ELF-1 (cell line): Measurements from ENCODE around the gene NAGK.
"Not testable (repeated sequence)": the region's sequence is repeated elsewhere in the genome, so short reads cannot be mapped to it uniquely, and the experiment has no call there.

ENCODE experiments used
- DNase-seq: peaks from one replicate; pipeline ENCODE4 v3.0.0-alpha.2; 2016; ENCODE audit warnings: low read depth, low spot score

NAGK gene

DNA sequence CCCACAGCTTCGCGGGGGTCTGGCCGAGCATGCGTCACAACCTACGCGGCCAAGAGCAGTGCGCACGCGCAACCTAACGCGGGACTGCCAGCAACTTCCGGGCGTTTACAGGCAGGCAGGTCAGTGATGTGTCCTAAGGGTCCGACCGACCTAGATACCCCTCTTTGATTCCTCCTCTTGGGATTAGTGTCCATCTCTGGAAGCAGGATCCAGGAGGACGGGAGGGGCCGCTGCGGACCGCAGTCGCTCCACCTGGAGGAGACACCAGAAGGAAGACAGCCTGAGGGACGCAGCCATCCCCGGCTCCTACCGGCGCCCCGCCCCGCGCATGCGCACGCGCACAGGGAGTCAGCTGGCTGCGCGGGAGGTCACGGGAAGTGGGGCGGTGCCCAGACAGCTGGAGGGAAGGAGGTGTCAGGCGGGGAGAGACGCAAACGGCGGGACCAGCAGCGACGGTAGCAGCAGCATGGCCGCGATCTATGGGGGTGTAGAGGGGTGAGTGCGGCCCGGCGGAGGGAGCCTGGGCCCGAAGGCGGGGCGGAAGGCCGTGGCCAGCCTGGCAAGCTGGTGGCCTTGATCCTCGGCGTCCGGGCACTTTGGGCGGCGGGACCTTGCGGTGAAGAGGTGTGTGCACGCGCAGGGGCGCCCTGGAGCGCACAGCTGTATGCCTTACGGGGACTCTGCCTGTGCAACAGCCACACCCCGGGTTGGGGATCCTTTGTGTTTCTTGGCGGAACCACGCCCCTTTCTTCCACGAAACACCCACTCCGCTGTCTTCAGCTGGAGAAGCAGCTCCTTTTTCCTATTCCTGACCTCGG, at the start of gene NAGK:
TSS of gene NAGK (plus strand) at position 431 of the 818 bp plus-strand sequence. CDS start at position 467, 36 bp downstream.
- DNase-seq = peak; percentile 97

DNA sequence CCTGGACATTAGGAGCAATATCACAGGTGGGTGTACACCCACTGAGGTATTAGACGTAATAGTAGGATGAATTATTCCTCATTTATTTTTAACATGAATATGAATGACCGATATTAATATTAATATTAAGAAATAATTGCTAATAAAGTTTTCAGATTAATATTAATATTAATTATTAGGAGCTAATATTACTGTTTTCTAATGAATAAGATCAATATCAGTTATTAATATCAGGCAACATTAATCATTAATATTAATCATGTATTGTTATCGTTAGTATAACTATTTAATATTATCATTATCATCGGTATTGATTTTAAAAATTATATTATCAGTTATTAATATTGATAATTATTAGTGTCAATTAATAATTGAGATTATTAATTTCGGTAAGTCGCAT, 48.5 kb upstream of the NAGK start:
- DNase-seq = not testable (repeated sequence)

DNA sequence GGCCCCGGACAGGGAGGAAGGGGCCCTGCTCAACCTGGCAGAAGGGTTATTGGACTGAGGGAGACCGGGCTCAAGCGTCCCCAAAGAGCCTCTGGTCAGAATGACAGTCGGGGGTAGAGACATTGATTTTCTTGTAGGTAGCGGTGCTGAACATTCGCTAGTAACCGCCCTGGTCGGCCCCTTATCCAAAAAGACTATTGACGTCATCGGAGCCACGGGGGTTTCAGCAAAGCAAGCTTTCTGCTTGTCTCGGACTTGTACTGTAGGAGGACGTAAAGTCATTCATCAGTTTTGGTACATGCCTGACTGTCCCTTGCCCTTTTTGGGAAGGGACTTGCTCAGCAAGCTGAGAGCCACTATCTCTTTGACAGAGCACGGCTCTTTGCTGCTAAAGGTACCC, 47.1 kb upstream of the NAGK start:
- DNase-seq = not testable (repeated sequence)

DNA sequence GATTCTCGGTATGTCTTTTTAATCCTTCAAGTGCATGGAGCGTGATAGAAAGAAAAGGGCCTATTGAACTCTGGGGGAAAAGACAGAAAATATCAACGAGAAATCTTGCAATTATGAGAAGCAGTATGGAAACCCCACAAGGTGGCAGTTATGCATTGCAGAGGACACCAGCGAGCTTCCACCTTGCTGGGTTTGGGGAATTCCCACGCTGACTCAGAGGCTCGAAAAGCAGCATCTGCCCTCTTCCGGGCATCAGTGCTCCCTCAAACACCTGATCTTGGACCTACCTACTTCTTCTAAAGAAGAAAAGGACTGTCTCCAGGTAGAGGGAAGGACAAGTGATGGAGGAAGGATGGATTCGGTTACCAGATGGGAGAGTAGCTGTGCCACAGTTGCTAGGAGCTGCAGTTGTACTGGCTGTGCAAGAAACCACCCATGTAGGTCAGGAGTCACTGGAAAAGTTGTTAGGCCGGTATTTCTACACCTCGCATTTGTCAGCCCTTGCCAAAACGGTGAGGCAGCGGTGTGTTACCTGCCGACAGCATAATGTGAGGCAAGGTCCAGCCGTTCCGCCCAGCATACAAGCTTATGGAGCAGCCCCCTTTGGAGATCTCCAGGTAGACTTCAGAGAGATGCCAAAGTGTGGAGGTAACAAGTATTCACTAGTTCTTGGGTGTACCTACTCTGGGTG, 44.8 kb upstream of the NAGK start:
- DNase-seq = peak; percentile 42

DNA sequence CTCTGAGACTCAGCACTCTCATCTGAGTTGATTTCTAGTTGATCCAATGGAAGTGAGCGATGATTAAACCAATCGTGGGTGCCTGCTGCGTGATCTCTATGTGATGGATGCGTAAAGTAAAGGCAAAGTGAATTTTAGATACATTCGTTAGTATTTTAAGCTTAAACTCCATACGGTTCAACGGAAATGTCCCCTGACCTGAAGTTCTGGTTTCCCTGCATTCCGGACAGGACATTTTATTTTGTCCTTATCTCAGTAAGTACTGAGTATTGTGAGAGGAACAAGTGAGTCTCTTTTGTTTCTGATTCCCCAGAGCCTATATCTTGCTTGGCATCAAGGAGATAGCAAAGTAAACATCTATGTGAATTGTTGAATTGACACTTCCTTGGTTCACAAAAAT, 32.2 kb upstream of the NAGK start:
- DNase-seq = not testable (repeated sequence)

DNA sequence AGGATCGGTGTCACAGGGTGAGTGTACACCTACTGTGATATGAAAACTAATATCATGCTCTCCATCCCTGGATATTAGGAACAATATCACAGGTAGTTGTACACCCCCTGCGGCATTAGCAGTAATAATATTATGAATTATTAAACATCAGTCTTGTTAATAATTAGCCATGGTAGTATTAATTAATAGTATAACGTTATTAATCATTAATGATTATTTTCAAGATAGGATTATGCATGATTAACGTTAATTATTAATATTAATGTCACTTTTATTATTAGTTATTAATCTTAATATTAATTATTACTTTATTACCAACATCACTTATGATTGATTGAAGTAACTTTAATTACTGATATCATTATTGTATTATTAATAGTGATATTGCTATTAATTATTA, 26.2 kb upstream of the NAGK start:
- no peak for DNase-seq

DNA sequence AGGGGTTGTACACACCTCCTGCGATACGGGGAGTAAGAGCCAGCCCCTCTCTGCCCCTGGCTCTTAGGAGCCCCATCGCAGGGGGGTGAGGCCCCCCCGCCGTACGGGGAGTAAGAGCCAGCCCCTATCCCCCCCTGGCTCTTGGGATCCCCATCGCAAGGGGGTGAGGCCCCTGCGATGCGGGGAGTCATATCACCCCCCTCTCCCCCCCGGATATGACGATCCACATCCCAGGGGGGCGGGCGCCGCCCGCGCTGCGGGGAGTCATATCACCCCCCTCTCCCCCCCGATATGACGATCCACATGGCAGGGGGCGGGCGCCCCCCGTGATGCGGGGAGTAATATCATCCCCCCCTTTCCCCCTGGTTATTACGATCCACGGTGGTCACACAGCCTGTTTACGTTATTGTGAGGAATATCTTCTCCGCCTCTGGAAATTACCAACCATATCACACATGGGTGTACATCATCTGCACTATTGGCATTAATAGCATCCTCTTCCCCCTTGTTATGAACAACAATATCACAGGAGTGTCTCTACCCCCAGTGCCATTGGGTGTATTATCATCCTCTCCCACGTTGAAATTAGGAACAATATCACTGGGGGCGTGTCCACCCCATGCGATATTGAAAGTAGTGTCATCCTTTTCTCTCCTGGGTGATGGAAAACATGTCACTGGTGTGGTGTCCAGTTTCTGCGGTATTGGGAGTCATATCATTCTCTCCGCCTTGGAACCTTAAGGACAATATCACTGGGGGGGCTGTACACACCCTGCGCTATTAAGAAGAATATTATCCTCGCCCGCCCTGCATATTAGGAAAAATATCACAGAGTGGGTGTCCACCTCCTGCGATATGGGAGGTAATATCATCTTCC, 24.7 kb upstream of the NAGK start:
- DNase-seq = no peak

DNA sequence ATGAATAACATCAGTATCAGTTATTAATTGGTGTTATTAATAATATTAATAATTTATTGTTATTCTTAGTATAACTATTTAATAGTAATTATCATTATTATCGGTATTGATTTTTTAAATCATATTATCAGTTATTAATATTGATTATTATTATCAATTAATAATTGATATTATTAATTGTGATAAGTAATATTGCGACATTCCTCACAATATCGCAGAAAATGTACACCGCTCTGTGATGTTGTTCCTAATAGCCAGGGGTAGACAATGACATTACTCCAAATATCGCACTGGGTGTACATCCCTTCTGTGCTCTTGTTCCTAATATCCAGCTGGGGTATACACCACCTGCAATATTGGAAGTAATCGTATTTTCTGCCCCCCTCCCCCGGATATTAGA, 23.3 kb upstream of the NAGK start:
- DNase-seq = no peak

DNA sequence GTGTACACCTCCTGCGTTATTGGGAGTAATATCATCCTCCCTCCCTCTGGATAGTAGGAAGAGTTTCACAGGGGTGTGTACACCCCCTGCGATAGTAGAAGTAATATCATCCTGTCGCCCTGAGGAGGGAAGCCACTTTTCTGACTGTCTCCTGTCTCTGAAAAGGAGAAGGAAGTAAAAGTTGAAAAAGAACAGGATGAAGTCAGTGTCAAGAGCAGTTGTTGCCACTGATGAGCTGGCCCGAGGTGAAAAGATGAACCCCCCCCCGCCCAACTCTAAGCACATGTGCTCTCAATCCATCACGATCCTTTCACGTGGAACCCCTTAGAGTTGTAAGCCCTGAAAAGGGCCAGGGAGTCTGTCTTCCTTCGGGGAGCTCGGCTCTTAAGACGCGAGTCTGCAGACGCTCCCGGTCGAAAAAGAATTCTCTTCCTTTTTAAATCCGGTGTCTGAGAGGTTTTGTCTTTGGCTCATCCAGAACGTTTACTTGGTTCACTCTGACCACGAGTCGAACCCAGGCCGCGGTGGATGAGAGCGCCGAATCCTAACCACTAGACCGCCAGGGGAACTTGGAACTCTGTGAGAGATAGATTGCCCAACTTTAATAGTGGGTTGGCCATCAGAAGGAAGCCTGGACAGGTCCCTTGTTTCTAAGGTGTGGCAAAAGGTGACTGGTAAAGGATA, 22.4 kb upstream of the NAGK start:
- no peak for DNase-seq

DNA sequence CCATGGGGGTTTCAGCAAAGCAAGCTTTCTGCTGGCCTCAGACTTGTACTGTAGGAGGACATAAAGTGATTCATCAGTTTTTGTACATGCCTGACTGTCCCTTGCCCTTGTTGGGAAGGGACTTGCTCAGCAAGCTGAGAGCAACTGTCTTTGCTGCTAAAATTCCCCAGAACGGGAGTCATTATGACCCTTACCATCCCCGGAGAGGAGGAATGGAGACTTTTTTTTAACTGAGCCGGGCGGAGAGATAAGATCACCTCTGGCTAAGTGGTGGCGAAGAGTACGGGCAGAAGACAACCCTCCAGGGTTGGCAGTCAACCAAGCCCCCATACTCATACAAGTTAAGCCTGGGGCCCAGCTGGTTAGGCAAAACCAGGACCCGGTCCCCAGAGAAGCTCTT, 20.4 kb upstream of the NAGK start:
- DNase-seq = no peak

DNA sequence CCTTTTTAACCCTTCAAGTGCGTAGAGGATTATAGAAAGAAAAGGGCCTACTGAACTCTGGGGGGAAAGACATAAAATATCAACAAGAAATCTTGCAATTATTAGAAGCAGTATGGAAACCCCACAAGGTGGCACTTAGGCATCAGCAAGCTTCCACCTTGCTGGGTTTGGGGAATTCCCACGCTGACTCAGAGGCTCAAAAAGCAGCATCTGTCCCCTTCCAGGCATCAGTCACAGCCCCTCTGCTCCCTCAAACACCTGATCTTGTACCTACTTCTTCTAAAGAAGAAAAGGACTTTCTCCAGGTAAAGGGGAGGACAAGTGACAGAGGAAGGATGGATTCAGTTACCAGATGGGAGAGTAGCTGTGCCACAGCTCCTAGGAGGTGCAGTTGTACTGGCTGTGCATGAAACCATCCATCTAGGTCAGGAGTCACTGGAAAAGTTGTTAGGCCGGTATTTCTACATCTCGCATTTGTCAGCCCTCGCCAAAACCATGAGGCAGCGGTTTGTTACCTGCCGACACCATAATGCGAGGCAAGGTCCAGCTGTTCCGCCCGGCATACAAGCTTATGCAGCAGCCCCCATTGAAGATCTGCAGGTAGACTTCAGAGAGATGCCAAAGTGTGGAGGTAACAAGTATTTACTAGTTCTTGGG, 18.6 kb upstream of the NAGK start:
- DNase-seq = peak; percentile 70

DNA sequence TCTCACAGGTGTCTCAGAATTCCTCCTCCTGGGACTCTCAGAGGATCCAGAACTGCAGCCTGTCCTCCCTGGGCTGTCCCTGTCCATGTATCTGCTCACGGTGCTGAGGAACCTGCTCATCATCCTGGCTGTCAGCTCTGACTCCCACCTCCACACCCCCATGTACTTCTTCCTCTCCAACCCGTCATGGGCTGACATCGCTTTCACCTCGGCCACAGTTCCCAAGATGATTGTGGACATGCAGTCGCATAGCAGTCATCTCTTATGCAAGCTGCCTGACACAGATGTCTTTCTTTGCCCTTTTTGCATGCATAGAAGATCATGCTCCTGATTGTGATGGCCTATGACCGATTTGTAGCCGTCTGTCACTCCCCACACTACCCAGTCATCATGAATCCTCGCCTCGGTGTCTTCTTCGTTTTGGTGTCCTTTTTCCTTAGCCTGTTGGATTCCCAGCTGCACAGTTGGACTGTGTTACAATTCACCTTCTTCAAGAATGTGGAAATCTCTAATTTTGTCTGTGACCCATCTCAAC, 13.2 kb upstream of the NAGK start:
- DNase-seq = not testable (repeated sequence)

DNA sequence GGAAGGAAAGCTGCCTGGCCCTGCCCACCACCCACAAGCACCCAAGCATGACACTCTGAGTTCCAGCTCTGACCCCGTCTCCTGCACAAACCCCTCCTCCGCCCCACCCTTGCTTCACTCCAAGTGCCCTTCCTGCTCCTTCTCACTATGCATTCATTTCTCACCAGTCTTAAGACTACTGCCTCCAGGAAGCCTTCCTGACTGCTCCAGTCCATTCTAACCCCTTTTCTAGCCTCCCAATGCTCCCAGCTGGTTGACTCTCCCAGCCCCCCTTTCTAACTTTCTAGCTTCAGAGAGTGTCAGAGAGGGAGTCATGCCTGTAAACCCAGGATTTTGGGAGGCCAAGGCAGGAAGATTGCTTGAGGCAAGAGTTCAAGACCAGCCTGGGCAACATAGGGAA, 8.2 kb upstream of the NAGK start:
- no peak for DNase-seq

DNA sequence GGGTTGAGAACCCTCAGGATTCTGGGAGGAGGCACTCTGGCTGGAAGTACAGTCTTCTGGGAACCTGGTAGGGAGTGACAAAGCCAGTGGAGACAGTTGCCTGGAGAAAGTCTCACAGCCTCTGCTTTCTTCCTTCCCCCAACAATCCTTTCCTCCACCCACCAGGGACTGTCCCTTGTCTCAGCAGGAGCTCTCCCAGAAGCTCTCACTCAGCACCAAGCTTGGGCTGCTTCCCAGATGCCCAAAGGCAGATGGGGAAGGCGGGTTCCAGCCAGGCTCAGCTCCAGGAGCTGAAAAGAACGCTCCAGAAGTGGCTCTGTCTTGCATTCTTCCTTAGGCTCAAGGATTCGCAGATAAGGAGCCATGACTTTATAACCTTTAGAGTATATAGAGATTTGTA, 7.6 kb upstream of the NAGK start:
- DNase-seq = no peak

DNA sequence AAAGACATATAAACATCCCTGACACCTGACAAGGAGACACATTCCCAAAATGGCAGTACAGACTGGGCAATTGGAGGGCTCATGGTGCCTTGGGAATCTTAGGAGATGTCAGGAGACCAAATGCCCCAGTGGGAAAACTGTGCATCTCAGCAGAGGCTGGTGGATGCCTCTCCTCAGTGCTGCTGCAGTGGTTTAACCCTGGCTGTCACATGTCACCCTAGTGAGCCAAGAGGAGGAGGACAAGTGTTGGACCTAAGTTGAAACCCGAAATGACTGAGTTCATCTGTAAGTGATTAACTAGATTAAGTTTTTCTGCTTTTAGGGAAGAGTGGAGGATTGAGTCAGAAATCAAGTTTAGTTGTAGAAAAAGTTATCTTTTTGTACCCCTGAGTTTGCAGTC, 5.2 kb upstream of the NAGK start:
- no peak for DNase-seq

DNA sequence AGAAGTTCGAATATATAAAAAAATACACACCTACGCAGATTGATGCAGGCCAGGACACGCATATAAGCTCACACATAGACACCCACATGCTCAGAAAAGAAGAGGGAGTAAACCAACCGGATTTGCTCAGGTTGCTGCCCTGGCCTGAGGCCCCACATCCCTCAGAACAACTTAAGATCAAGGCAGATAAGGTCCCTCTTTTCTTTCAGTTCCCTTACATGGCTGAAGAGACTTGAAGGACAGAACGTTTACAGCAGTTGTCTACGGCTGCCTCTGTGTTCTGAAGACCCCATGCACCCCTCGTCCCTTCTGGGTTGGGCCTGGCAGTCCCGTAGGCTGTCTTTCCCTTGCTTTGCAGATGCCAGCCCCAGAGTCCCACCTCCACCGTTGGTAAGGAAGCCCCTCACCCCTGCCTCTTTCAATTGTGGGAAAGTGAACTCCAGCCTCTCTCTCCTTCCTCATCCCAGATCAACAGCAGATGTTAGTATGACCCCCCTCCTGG, 4.3 kb upstream of the NAGK start:
- peak; percentile 42 for DNase-seq

DNA sequence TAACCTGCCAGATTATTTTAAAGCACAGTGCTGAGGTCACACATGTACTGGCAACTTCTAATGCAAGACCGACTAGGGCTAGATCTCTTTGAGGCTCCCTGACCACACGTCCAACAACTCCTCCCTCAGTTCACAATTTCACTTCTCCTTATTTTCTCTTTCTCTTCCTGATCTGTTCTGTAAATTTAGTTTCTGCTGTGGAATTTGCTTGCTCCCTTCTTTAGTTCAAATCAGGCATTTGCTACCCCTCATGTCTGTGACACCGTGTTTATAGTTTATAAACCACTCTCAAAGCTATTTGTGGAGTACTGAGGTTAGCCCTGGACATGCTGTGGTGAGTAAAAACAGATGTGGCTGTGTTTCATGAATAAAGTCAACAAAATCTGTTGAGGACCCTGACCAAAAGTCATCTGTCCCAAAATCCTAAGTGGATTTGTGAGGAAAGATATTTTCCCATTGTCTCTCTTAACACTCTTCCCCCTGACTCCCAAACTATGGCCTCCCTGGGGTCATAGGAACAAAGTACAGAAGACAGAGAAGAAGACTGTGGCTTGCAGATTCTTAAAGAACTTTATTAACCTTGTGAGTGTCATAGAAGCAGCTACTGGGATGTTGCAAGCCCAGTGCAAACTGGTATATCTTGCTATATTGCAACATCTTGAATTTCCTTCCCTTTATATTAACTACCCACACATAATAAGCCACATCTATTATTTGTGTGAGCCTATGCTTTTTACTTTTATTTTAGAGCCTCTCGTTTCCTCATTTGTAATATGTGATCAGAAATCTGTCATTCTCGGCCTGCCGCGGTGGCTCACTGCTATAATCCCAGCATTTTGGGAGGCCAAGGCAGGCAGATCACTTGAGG, 3.5 kb upstream of the NAGK start:
- no peak for DNase-seq

DNA sequence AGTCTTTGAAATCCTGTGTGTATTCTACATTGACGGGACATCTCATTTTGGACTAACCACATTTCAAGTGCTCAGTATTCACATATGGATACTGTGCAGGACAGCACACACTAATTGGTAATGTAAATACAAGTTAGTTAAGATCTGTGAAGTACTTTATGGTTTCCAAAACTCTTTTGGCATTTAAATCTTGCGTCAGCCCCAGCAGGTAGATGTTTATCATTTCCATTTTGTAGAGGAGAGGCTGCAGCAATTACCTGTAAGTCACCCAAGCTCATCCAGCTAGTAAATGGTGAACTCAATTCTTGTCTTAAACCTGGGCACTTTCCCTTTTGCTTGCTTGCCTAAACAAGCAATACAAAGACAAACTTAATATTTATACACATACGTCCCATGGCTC, 1.6 kb upstream of the NAGK start:
- DNase-seq = no peak

DNA sequence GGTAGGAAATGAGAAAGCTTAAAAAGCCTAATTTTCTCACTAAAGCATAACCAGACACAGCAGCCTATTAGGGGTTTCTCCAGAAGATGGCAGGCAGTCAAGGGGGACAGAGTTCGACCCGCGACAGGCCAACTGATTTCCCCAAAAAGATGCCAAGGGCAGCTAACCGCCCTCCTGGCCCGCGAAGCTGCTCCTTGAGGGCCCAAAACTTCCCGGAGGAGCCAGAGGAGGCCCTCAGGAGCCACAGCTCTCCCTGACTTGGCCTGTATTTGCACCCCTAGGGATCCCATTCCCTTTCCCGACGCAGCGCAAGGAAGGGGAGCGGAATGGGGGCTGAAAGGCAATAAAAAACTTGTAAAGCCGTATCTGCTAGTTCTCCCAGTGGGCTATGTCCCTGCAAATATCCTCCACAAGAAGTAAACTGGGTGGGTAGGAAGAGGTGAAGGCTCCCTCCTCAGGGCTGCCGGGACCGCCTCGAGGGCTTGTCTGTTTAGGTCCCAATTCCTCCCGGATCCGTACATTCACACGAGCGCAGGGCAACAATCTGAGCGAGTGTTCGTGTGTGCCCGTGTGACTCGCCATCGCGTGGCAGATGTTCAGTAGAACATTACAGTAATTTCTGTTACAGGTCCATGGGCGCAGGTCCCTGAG, 756 bp upstream of the NAGK start:
- no peak for DNase-seq
